GM18505 (cell line): ENCODE results near the gene MCM10.
"Not testable (repeated sequence)": the region's sequence is repeated elsewhere in the genome, so short reads cannot be mapped to it uniquely, and the experiment has no call there.

ENCODE experiments used
- ATAC-seq: cut with Tn5 transposase; IDR thresholded peaks from one replicate; pipeline ENCODE4 v1.9.1; 2021; ENCODE audit not compliant: unreplicated experiment
- POLR2A ChIP-seq: IDR thresholded peaks from 4 replicates; pipeline ENCODE4 v1.6.1; 2011; ENCODE audit warnings: borderline replicate concordance; ENCODE audit not compliant: insufficient read depth, insufficient read length; ENCODE audit errors: extremely low read depth

The MCM10 gene

GRCh38 chr10:13236638-13237037, 75.3 kb downstream of the MCM10 start:
- ATAC-seq, result no peak
- TF ChIP-seq POLR2A, result no peak

- TF ChIP-seq POLR2A, result no peak
- no peak for ATAC-seq
Measured at GRCh38 chr10:13238271-13239077, 77.1 kb downstream of the MCM10 start.

- TF ChIP-seq POLR2A, result no peak
- ATAC-seq, result no peak
Measured at GRCh38 chr10:13239923-13240322, 78.6 kb downstream of the MCM10 start.

- TF ChIP-seq POLR2A, result no peak
- ATAC-seq, result no peak
Measured at GRCh38 chr10:13241613-13242012, 80.3 kb downstream of the MCM10 start.

GRCh38 chr10:13242260-13242659, 80.9 kb downstream of the MCM10 start:
- not testable (repeated sequence) for ATAC-seq

GRCh38 chr10:13247246-13247645, 85.9 kb downstream of the MCM10 start:
- ATAC-seq, result no peak
- no peak for TF ChIP-seq POLR2A

- no peak for ATAC-seq
- TF ChIP-seq POLR2A, result no peak
Measured at GRCh38 chr10:13247784-13248183, 86.4 kb downstream of the MCM10 start.

- ATAC-seq, result no peak
- TF ChIP-seq POLR2A, result no peak
Measured at GRCh38 chr10:13253726-13254125, 92.4 kb downstream of the MCM10 start.

- TF ChIP-seq POLR2A, result no peak
- no peak for ATAC-seq
Measured at GRCh38 chr10:13256627-13257026, 95.3 kb downstream of the MCM10 start.

- ATAC-seq, result no peak
Measured at GRCh38 chr10:13257621-13258140, 96.3 kb downstream of the MCM10 start.

More at GRCh38 chr10:13257621-13258140, 96.3 kb downstream of the MCM10 start:
- TF ChIP-seq POLR2A, result no peak
